ENCODE data around the gene SYNPO2. TPM values are rescaled to one million over a fixed set of nuclear protein-coding genes. Genes with fewer than 3 reads are reported as not detected.

SYNPO2 gene
- polyA plus RNA-seq, 1 donor, result 155 TPM

GRCh38 chr4:118879409-118879808 is 9.2 kb upstream of the SYNPO2 start:
- no peak for DNase-seq

GRCh38 chr4:118881512-118882146 is 7.0 kb upstream of the SYNPO2 start:
- DNase-seq, result no peak

- no peak for DNase-seq
Measured at GRCh38 chr4:118883861-118884260, 4.8 kb upstream of the SYNPO2 start.

GRCh38 chr4:118884716-118885115 is 3.9 kb upstream of the SYNPO2 start:
- DNase-seq, result no peak

GRCh38 chr4:118889312-118889691 is 648 bp downstream of the SYNPO2 start:
- no peak for DNase-seq

- DNase-seq, result no peak
Measured at GRCh38 chr4:118894034-118894433, 5.4 kb downstream of the SYNPO2 start.

- no peak for DNase-seq
Measured at GRCh38 chr4:118898221-118898620, 9.6 kb downstream of the SYNPO2 start.

- DNase-seq, result no peak
Measured at GRCh38 chr4:118898684-118899138, 10.1 kb downstream of the SYNPO2 start.

GRCh38 chr4:118904418-118904817 is 15.8 kb downstream of the SYNPO2 start:
- DNase-seq, result no peak

- DNase-seq, result no peak
Measured at GRCh38 chr4:118904935-118905334, 16.3 kb downstream of the SYNPO2 start.

- DNase-seq, result no peak
Measured at GRCh38 chr4:118905566-118905965, 16.9 kb downstream of the SYNPO2 start.

GRCh38 chr4:118909173-118909956 is 20.7 kb downstream of the SYNPO2 start:
- DNase-seq, result no peak

- DNase-seq, result no peak
Measured at GRCh38 chr4:118910221-118910620, 21.6 kb downstream of the SYNPO2 start.

GRCh38 chr4:118911238-118911703 is 22.6 kb downstream of the SYNPO2 start:
- DNase-seq, result no peak

- no peak for DNase-seq
Measured at GRCh38 chr4:118915468-118915867, 26.8 kb downstream of the SYNPO2 start.

GRCh38 chr4:118916691-118917289 is 28.1 kb downstream of the SYNPO2 start:
- no peak for DNase-seq

GRCh38 chr4:118917582-118917981 is 28.9 kb downstream of the SYNPO2 start:
- no peak for DNase-seq

GRCh38 chr4:118918388-118918787 is 29.7 kb downstream of the SYNPO2 start:
- no peak for DNase-seq

GRCh38 chr4:118920247-118920646 is 31.6 kb downstream of the SYNPO2 start:
- peak; percentile 6 for DNase-seq

GRCh38 chr4:118921786-118922185 is 33.1 kb downstream of the SYNPO2 start:
- DNase-seq, result no peak

- no peak for DNase-seq
Measured at GRCh38 chr4:118923891-118924290, 35.2 kb downstream of the SYNPO2 start.

- no peak for DNase-seq
Measured at GRCh38 chr4:118927974-118928373, 39.3 kb downstream of the SYNPO2 start.

- DNase-seq, result no peak
Measured at GRCh38 chr4:118930255-118930654, 41.6 kb downstream of the SYNPO2 start.

- no peak for DNase-seq
Measured at GRCh38 chr4:118931786-118932185, 43.1 kb downstream of the SYNPO2 start.

All from hindlimb muscle (tissue), 1 donor.